Measurements from ENCODE around the gene TMC7.

DNA sequence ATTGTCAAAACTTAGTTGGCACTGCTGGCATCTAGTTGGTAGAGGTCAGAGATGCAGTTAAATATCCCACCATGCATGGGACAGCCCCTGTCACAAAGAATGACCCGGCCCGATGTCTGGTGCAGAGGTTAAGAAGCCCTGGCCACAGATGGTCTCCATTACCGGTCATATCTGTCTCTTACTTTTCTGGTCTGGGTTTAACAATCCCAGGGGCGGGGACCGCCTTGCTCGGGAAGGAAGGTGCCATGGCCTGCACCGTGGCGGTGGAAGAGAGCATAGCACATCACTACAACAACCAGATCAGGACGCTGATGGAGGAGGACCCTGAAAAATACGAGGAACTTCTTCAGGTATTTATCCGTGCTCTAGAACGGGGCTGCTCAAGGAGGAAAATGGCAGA is 91.8 kb downstream of the TMC7 start:
- TF ChIP-seq ZFP36 (IDR thresholded peaks at IDR 0.05; ENCODE audit: low read depth, low read length, partially characterized antibody) (no peak), RNF2 (IDR thresholded peaks at IDR 0.05) (no peak), JUN (IDR thresholded peaks at IDR 0.05; ENCODE audit: borderline replicate concordance, low read depth, low read length) (no peak), JUN (CRISPR knock-in tag; IDR thresholded peaks at IDR 0.05; ENCODE audit: borderline replicate concordance) (no peak), ZNF140 (CRISPR knock-in tag; IDR thresholded peaks at IDR 0.05) (no peak), ESRRB (CRISPR knock-in tag; IDR thresholded peaks at IDR 0.05; ENCODE audit: borderline replicate concordance) (no peak)
- TF ChIP-seq, protein P1, sequence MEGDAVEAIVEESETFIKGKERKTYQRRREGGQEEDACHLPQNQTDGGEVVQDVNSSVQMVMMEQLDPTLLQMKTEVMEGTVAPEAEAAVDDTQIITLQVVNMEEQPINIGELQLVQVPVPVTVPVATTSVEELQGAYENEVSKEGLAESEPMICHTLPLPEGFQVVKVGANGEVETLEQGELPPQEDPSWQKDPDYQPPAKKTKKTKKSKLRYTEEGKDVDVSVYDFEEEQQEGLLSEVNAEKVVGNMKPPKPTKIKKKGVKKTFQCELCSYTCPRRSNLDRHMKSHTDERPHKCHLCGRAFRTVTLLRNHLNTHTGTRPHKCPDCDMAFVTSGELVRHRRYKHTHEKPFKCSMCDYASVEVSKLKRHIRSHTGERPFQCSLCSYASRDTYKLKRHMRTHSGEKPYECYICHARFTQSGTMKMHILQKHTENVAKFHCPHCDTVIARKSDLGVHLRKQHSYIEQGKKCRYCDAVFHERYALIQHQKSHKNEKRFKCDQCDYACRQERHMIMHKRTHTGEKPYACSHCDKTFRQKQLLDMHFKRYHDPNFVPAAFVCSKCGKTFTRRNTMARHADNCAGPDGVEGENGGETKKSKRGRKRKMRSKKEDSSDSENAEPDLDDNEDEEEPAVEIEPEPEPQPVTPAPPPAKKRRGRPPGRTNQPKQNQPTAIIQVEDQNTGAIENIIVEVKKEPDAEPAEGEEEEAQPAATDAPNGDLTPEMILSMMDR (IDR thresholded peaks at IDR 0.05 in 2 of 3, conservative IDR thresholded peaks at IDR 0.05 in 1 of 3; ENCODE audit: insufficient read depth in 2 of 3, low read depth in 1 of 3, low read length in 3 of 3), result no peak

All from K562 (cell line).